Measurements from ENCODE around the gene RYR3. TPM values are rescaled to one million over a fixed set of nuclear protein-coding genes. Genes with fewer than 3 reads are reported as not detected.

Gene RYR3
- total RNA-seq, 1 donor from 2014 or later = 0.61 TPM

DNA sequence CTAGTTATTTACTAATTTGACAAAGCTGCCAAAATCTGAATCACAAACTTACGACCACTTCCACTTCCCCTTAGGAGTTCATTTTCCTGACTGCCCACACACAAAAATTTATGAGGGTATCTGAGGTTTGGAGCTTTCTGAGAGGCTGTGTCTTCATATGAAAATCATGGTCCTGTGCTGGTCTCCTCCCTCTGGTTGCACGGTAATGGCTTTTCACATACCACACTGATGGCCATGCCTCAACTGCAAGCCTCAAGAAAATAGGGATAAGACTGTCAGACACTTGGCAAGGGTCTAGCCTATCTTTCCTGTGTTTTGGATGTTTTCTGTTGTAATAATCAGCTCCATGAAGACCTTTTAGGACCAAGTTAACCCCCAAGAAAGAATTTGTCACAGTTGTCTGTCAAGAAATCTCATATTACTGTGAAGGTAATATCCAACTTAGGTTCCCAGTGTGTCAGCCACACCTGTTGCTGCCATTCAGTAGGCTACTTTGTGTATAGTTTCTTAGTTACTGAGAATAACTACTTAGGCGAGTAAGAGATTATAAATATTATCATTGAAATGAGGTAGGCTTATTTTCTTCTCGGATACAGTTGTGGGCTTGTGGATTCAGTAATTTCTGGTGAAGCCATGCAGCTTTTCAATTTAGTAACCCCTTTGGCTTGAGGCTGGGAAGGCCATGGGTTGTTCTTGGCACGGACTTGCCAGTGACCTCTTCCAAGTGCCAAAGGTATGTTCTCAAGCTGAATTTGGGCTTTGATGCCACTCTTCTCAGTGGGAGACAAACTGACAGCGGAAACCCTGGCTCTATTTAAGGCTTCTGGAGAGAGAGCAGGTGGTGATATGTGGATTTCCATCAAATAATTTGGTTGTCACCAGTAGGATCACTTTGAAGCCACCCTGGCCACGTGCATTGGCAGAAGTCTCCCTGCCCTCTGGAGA is 101.1 kb downstream of the RYR3 start:
- no peak for ATAC-seq
- Histone ChIP-seq H3K27ac (no peak overlapping the region), H3K4me1 (no peaks in the 10 kb centered on the region), H3K4me3 (no peak overlapping the region), H3K36me3 (no peaks in the 10 kb centered on the region), H3K9me3 (no peaks in the 10 kb centered on the region), H3K27me3 (no peaks in the 10 kb centered on the region)
- no peak for TF ChIP-seq CTCF (IDR thresholded peaks at IDR 0.05)
- intact Hi-C loops (cut with DNase I) = no loop called here
- no peak for DNase-seq

DNA sequence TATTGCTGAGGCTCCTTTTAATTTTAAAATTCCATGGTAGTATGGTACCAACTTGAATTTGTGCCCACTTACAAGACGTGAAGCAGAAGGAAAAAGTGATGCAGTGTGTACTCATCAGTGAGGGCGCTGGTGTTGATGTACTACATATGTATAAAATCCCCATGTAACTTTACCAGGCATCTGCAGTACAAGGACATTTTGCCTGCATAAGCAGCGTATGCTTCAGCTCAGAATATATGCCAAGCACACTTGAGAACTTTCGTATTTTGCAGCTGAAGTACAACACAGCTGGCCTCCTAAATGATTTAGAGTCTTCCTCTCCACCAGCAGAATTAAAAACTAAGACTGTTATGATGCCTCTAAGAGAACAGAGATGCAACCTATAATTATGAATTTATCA is 108.9 kb downstream of the RYR3 start:
- Histone ChIP-seq H3K4me1 (no peaks in the 10 kb centered on the region), H3K36me3 (no peaks in the 10 kb centered on the region), H3K27me3 (no peaks in the 10 kb centered on the region), H3K4me3 (no peak overlapping the region), H3K9me3 (no peaks in the 10 kb centered on the region), H3K27ac (no peak overlapping the region)
- intact Hi-C loops (cut with DNase I) = no loop called here
- DNase-seq (no peak), ATAC-seq (no peak)
- TF ChIP-seq CTCF (IDR thresholded peaks at IDR 0.05) = no peak

GRCh38 chr15:33424025-33424424 is 113.3 kb downstream of the RYR3 start:
- H3K9me3 ChIP-seq = no peaks in the 10 kb centered on the region
- no peaks in the 10 kb centered on the region for H3K27me3 ChIP-seq
- H3K4me3 ChIP-seq = no peak overlapping the region
- no peaks in the 10 kb centered on the region for H3K4me1 ChIP-seq
- no peaks in the 10 kb centered on the region for H3K36me3 ChIP-seq
- intact Hi-C loops (cut with DNase I) = no loop called here
- DNase-seq (no peak), ATAC-seq (no peak)
- no peak for TF ChIP-seq CTCF (IDR thresholded peaks at IDR 0.05)
- no peak overlapping the region for H3K27ac ChIP-seq

DNA sequence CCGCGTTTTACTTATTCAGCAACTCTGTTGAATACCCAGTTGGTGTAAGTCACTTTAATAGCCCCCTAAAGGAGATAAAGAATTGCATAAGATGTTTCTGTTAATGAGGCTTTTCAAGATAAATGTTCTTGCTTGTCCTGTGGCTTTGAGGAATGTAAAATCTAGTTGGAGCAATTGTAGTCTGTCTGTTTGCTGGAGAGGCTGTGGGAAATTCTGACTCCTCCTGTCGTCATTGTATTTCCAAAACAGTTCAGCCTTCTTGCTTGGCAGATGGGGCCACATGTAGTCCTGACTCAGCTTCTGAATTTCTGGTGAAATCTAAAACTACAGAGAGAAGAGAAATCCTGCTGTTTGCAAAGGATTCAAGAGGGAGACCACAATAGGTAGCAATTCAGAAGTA is 114.4 kb downstream of the RYR3 start:
- Histone ChIP-seq H3K4me3 (no peak overlapping the region), H3K27ac (no peak overlapping the region), H3K36me3 (no peaks in the 10 kb centered on the region), H3K27me3 (no peaks in the 10 kb centered on the region), H3K9me3 (no peaks in the 10 kb centered on the region), H3K4me1 (no peaks in the 10 kb centered on the region)
- intact Hi-C loops (cut with DNase I) = no loop called here
- TF ChIP-seq CTCF (IDR thresholded peaks at IDR 0.05) = no peak
- ATAC-seq = no peak
- no peak for DNase-seq

- H3K4me1 ChIP-seq = no peaks in the 10 kb centered on the region
- no peak for ATAC-seq
- H3K27me3 ChIP-seq = no peaks in the 10 kb centered on the region
- no peak for DNase-seq
- intact Hi-C loops (cut with DNase I) = no loop called here
- TF ChIP-seq CTCF (IDR thresholded peaks at IDR 0.05) = no peak
- no peak overlapping the region for H3K4me3 ChIP-seq
- no peak overlapping the region for H3K27ac ChIP-seq
- H3K36me3 ChIP-seq = no peaks in the 10 kb centered on the region
- no peaks in the 10 kb centered on the region for H3K9me3 ChIP-seq
These were observed 119.8 kb downstream of the RYR3 start for GRCh38 chr15:33430577-33430976.

Measured in upper lobe of right lung (tissue), 1 donor.